ENCODE results near the gene KDM4F. TPM values are rescaled to one million over a fixed set of nuclear protein-coding genes. Genes with fewer than 3 reads are reported as not detected.

The KDM4F gene
- total and polyA plus RNA-seq, 2 donors (not counting 3 experiments of a cell fraction or from before 2014, with no cell fraction given): not detected

DNA sequence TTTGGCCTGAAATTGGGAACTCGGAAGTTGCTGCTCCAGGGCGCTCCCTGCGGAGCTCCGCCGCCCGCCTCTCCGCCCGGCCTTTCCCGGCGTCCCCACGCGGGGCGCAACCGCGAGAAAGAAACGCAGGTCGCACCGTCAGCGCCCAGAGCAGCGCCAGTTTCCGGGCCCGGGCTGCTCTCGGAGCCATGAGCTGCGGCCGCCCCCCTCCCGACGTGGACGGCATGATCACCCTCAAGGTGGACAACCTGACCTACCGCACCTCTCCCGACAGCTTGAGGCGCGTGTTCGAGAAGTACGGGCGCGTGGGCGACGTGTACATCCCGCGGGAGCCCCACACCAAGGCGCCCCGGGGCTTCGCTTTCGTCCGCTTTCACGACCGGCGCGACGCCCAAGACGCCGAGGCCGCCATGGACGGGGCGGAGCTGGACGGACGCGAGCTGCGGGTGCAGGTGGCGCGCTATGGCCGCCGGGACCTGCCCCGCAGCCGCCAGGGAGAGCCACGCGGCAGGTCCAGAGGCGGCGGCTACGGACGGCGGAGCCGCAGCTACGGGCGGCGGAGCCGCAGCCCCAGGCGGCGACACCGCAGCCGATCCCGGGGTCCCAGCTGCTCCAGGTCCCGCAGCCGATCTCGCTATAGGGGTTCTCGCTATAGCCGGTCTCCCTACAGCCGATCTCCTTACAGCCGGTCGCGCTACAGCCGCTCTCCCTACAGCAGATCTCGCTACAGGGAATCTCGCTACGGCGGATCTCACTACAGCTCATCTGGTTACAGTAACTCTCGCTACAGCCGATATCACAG lies 18.0 kb downstream of the KDM4F start:
- FAIRE-seq: peak; percentile 61
- no peaks in the 10 kb centered on the region for H4K20me1 ChIP-seq (replicated peaks; ENCODE audit: control insufficient read depth, extremely low read depth, insufficient read depth, low read length)
- peak overlapping the region; percentile 78 to 98 (median 79) for H3K4me3 ChIP-seq (replicated peaks in 1 of 3; ENCODE audit: insufficient read depth in 1 of 3, low read depth in 1 of 3, low read length in 3 of 3)
- POLR2A ChIA-PET: interaction anchor here (0.8 to 1.6 kb wide), 6 partner anchors 22 to 94 kb away, joined by 3 to 9 read pairs (median 6); partner anchors contain the start of genes CWC15, ENDOD1 and KDM4D
- H3K27me3 ChIP-seq (ENCODE audit: control insufficient read depth in 2 of 2, insufficient read depth in 2 of 2, low read length in 2 of 2): peaks cover 1 to 6% of the 10 kb centered on the region in 2 experiments
- BruUV-seq (replicated peaks): TSS peak; percentile 44
- peaks cover 19% of the 10 kb centered on the region for H3K4me1 ChIP-seq (ENCODE audit: control insufficient read depth, extremely low read depth, insufficient read depth, low read length)
- H3K79me2 ChIP-seq (ENCODE audit: control insufficient read depth, insufficient read depth, low read length): peaks cover 16% of the 10 kb centered on the region
- H2AFZ ChIP-seq (ENCODE audit: low read depth, low read length): peak overlapping the region; percentile 86
- CTCF ChIA-PET: interaction anchor here (0.6 to 6.7 kb wide), 36 partner anchors 8 to 1361 kb away, joined by 3 to 96 read pairs (median 4); partner anchors contain the start of genes CWC15, ENDOD1, KDM4D and KDM4F
- intact Hi-C loops (cut with micrococcal nuclease) (loop anchor here (1.0 to 2.0 kb wide), 5 partner anchors 94 to 723 kb away; partner anchors contain the start of genes CEP57, CWC15, KDM4D and SESN3), dilution Hi-C loops (cut with MboI; ENCODE audit: extremely low pct_ligation_motif_present, low sequenced_read_pairs) (no loop called here)
- peak overlapping the region; percentile 62 for H3K27ac ChIP-seq (ENCODE audit: insufficient read depth, low read depth, low read length)
- H3K9me3 ChIP-seq (replicated peaks; ENCODE audit: control insufficient read depth, insufficient read depth, low read length): no peaks in the 10 kb centered on the region
- no peaks in the 10 kb centered on the region for H3K36me3 ChIP-seq (ENCODE audit: control insufficient read depth in 2 of 2, extremely low read depth in 1 of 2, insufficient read depth in 2 of 2, low read length in 2 of 2)
- H3K9ac ChIP-seq (replicated peaks; ENCODE audit: extremely low read depth, insufficient read depth, low read length): peak overlapping the region; percentile 75
- H3K4me2 ChIP-seq (ENCODE audit: insufficient read depth, low read length): peak overlapping the region; percentile 99
- TF ChIP-seq FOS (IDR thresholded peaks at IDR 0.05; ENCODE audit: borderline replicate concordance, insufficient read depth, low read length): no peak
- TF ChIP-seq, protein P1, sequence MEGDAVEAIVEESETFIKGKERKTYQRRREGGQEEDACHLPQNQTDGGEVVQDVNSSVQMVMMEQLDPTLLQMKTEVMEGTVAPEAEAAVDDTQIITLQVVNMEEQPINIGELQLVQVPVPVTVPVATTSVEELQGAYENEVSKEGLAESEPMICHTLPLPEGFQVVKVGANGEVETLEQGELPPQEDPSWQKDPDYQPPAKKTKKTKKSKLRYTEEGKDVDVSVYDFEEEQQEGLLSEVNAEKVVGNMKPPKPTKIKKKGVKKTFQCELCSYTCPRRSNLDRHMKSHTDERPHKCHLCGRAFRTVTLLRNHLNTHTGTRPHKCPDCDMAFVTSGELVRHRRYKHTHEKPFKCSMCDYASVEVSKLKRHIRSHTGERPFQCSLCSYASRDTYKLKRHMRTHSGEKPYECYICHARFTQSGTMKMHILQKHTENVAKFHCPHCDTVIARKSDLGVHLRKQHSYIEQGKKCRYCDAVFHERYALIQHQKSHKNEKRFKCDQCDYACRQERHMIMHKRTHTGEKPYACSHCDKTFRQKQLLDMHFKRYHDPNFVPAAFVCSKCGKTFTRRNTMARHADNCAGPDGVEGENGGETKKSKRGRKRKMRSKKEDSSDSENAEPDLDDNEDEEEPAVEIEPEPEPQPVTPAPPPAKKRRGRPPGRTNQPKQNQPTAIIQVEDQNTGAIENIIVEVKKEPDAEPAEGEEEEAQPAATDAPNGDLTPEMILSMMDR (IDR thresholded peaks at IDR 0.05; ENCODE audit: extremely low read depth in 1 of 2, insufficient read depth in 1 of 2, low read depth in 1 of 2, low read length in 2 of 2): peak; percentile 48 to 77
- TF ChIP-seq POLR2A (IDR thresholded peaks at IDR 0.05; ENCODE audit: low read depth, low read length): peak; percentile 66
- TF ChIP-seq GATA2 (IDR thresholded peaks at IDR 0.05; ENCODE audit: insufficient read depth, insufficient read length, low read depth, low read length): no peak
- no peak for TF ChIP-seq EZH2 (IDR thresholded peaks at IDR 0.05; ENCODE audit: borderline replicate concordance, low read depth, low read length, severe bottlenecking)
- no peak for TF ChIP-seq MYC (IDR thresholded peaks at IDR 0.05; ENCODE audit: low read depth, low read length)
- peak; percentile 58 for TF ChIP-seq POLR2AphosphoS5 (IDR thresholded peaks at IDR 0.05; ENCODE audit: insufficient read depth, low read depth, low read length)
- TF ChIP-seq, protein P2, sequence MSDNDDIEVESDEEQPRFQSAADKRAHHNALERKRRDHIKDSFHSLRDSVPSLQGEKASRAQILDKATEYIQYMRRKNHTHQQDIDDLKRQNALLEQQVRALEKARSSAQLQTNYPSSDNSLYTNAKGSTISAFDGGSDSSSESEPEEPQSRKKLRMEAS (IDR thresholded peaks at IDR 0.05; ENCODE audit: insufficient read depth, insufficient read length): peak; percentile 1
- no peak for TF ChIP-seq JUN (IDR thresholded peaks at IDR 0.05; ENCODE audit: borderline replicate concordance, insufficient read depth, insufficient read length, low read depth)
- no peaks in the 10 kb centered on the region for H3K9me1 ChIP-seq (replicated peaks; ENCODE audit: control insufficient read depth, extremely low read depth, insufficient read depth, low read length)
- peak; percentile 79 for DNase-seq (ENCODE audit: low read depth, low spot score)

All from endothelial cell of umbilical vein (primary cell).